GM12878 (cell line): ENCODE results near the gene PPP1R27. TPM values are rescaled to one million over a fixed set of nuclear protein-coding genes. Genes with fewer than 3 reads are reported as not detected.

Source experiments
- CHD2 ChIP-seq: IDR thresholded peaks from 2 replicates; pipeline ENCODE4 v1.6.1; 2011; ENCODE audit warnings: low read depth, low read length, improper control_type of control experiment, borderline replicate concordance
- EGR1 ChIP-seq, 2 experiments: IDR thresholded peaks; 1 replicate in 1 of 2; 2 replicates in 1 of 2; pipeline ENCODE4 v1.6.1; 2011 to 2012; ENCODE audit warnings: low read depth in 2 of 2, low read length in 2 of 2, borderline replicate concordance in 1 of 2, mild to moderate bottlenecking in 1 of 2, moderate library complexity in 1 of 2
- FOXM1 ChIP-seq: IDR thresholded peaks from 2 replicates; pipeline ENCODE4 v1.6.1; 2012; ENCODE audit warnings: low read depth, mild to moderate bottlenecking, inconsistent platforms, low read length, moderate library complexity
- GATAD2B ChIP-seq: fragments of 450-650 bp; conservative IDR thresholded peaks from 2 replicates; pipeline ENCODE4 v1.6.1; 2017; ENCODE audit warnings: low read depth, mild to moderate bottlenecking, moderate library complexity
- IKZF1 ChIP-seq: fragments of 450-650 bp; conservative IDR thresholded peaks from 2 replicates; pipeline ENCODE4 v1.6.1; 2017; ENCODE audit warnings: antibody characterized with exemption, mild to moderate bottlenecking
- MEF2A ChIP-seq: IDR thresholded peaks from 2 replicates; pipeline ENCODE4 v1.6.1; 2011; ENCODE audit warnings: low read depth, mild to moderate bottlenecking, low read length, moderate library complexity; ENCODE audit not compliant: insufficient read depth
- MXI1 ChIP-seq: fragments of 150-350 bp; IDR thresholded peaks from 2 replicates; pipeline ENCODE4 v1.6.1; 2011; ENCODE audit warnings: low read depth, mild to moderate bottlenecking, inconsistent platforms, low read length, improper control_type of control experiment
- NBN ChIP-seq: fragments of 450-650 bp; IDR thresholded peaks from 2 replicates; pipeline ENCODE4 v1.6.1; 2016
- NFXL1 ChIP-seq: fragments of 450-650 bp; IDR thresholded peaks from 2 replicates; pipeline ENCODE4 v1.6.1; 2017; ENCODE audit warnings: antibody characterized with exemption, mild to moderate bottlenecking, borderline replicate concordance
- POLR2AphosphoS5 ChIP-seq: IDR thresholded peaks from 2 replicates; pipeline ENCODE4 v1.6.1; 2011; ENCODE audit warnings: mild to moderate bottlenecking, low read length, inconsistent platforms
- RAD51 ChIP-seq: fragments of 450-650 bp; IDR thresholded peaks from 2 replicates; pipeline ENCODE4 v1.6.1; 2016; ENCODE audit warnings: moderate library complexity, mild to moderate bottlenecking, inconsistent platforms
- RB1 ChIP-seq: fragments of 450-650 bp; formaldehyde crosslinking; IDR thresholded peaks from 2 replicates; pipeline ENCODE4 v1.6.1; 2017; ENCODE audit warnings: mild to moderate bottlenecking, borderline replicate concordance
- SP1 ChIP-seq: IDR thresholded peaks from one replicate; pipeline ENCODE4 v1.6.1; 2011; ENCODE audit warnings: low read depth, low read length
- TCF3 ChIP-seq: IDR thresholded peaks from 2 replicates; pipeline ENCODE4 v1.6.1; 2012; ENCODE audit warnings: low read depth, mild to moderate bottlenecking, low read length, borderline replicate concordance; ENCODE audit not compliant: insufficient read depth
- YY1 ChIP-seq: IDR thresholded peaks from 2 replicates; pipeline ENCODE4 v1.6.1; 2011; ENCODE audit warnings: low read depth, mild to moderate bottlenecking, low read length
- polyA plus RNA-seq, 11 experiments: library from polyadenylated mRNA; depleted of rRNA in 4 of 11; unstranded in 6 of 11; stranded (reverse) in 5 of 11; fragments of >200 nt; fragmentation: Nextera tagmentation in 4 of 11; fragmentation: Illumina TruSeq in 1 of 11; extraction: Ambion mirVana in 4 of 11; extraction: Trizol in 1 of 11; gene quantifications; 1 replicate in 1 of 11; 2 replicates in 10 of 11; pipeline versions ENCODE4 v1.2.1 to v1.2.3, GENCODE V29; 2011 to 2016; ENCODE audit warnings: inconsistent platforms in 2 of 11, missing spikeins in 2 of 11, low read depth in 1 of 11
- total RNA-seq, 4 experiments: library from RNA; depleted of rRNA in 3 of 4; stranded (reverse); fragments of >200 nt in 3 of 4; fragmentation: Illumina TruSeq in 1 of 4; extraction: Trizol in 1 of 4; gene quantifications; 2 replicates each; pipeline versions ENCODE4 v1.2.1 to v1.2.3, GENCODE V29; 2013 to 2021
- TF ChIP-seq, protein P1 (sequence below): IDR thresholded peaks from 2 replicates; pipeline ENCODE4 v1.6.1; 2012; ENCODE audit warnings: improper control_type of control experiment, low read depth, low read length; ENCODE audit not compliant: insufficient replicate concordance
- TF ChIP-seq, protein P2 (sequence below), 3 experiments: IDR thresholded peaks in 2 of 3; conservative IDR thresholded peaks in 1 of 3; 2 replicates each; pipeline ENCODE4 v1.5.1; 2011; ENCODE audit warnings: low read depth in 3 of 3, low read length in 3 of 3, mild to moderate bottlenecking in 3 of 3, control low read depth in 2 of 3, moderate library complexity in 2 of 3, inconsistent platforms in 1 of 3, mixed read lengths in 1 of 3; ENCODE audit not compliant: control insufficient read depth in 2 of 3, insufficient read depth in 1 of 3; ENCODE audit errors: extremely low read depth in 1 of 3

PPP1R27 gene
- total and polyA plus RNA-seq, 10 of the 15 experiments (the other 5 are each of a cell fraction or from before 2014, with no cell fraction given): 0.17 to 1.6 (median 0.49) TPM; not detected in 3

GRCh38 chr17:81869221-81870130 is 34.6 kb upstream of the PPP1R27 start (continued):
- TF ChIP-seq SP1: no peak
- no peak for TF ChIP-seq RAD51
- no peak for TF ChIP-seq FOXM1
- no peak for TF ChIP-seq NFXL1
- 0 out of 2 replicates have a peak, but pooled peaks have one; percentile 31 for TF ChIP-seq MXI1
- TF ChIP-seq, protein P1, sequence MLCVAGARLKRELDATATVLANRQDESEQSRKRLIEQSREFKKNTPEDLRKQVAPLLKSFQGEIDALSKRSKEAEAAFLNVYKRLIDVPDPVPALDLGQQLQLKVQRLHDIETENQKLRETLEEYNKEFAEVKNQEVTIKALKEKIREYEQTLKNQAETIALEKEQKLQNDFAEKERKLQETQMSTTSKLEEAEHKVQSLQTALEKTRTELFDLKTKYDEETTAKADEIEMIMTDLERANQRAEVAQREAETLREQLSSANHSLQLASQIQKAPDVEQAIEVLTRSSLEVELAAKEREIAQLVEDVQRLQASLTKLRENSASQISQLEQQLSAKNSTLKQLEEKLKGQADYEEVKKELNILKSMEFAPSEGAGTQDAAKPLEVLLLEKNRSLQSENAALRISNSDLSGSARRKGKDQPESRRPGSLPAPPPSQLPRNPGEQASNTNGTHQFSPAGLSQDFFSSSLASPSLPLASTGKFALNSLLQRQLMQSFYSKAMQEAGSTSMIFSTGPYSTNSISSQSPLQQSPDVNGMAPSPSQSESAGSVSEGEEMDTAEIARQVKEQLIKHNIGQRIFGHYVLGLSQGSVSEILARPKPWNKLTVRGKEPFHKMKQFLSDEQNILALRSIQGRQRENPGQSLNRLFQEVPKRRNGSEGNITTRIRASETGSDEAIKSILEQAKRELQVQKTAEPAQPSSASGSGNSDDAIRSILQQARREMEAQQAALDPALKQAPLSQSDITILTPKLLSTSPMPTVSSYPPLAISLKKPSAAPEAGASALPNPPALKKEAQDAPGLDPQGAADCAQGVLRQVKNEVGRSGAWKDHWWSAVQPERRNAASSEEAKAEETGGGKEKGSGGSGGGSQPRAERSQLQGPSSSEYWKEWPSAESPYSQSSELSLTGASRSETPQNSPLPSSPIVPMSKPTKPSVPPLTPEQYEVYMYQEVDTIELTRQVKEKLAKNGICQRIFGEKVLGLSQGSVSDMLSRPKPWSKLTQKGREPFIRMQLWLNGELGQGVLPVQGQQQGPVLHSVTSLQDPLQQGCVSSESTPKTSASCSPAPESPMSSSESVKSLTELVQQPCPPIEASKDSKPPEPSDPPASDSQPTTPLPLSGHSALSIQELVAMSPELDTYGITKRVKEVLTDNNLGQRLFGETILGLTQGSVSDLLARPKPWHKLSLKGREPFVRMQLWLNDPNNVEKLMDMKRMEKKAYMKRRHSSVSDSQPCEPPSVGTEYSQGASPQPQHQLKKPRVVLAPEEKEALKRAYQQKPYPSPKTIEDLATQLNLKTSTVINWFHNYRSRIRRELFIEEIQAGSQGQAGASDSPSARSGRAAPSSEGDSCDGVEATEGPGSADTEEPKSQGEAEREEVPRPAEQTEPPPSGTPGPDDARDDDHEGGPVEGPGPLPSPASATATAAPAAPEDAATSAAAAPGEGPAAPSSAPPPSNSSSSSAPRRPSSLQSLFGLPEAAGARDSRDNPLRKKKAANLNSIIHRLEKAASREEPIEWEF: no peak
- 0 out of 2 replicates have a peak, but pooled peaks have one; percentile 45 for TF ChIP-seq YY1
- TF ChIP-seq, protein P2, sequence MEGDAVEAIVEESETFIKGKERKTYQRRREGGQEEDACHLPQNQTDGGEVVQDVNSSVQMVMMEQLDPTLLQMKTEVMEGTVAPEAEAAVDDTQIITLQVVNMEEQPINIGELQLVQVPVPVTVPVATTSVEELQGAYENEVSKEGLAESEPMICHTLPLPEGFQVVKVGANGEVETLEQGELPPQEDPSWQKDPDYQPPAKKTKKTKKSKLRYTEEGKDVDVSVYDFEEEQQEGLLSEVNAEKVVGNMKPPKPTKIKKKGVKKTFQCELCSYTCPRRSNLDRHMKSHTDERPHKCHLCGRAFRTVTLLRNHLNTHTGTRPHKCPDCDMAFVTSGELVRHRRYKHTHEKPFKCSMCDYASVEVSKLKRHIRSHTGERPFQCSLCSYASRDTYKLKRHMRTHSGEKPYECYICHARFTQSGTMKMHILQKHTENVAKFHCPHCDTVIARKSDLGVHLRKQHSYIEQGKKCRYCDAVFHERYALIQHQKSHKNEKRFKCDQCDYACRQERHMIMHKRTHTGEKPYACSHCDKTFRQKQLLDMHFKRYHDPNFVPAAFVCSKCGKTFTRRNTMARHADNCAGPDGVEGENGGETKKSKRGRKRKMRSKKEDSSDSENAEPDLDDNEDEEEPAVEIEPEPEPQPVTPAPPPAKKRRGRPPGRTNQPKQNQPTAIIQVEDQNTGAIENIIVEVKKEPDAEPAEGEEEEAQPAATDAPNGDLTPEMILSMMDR (IDR thresholded peaks at IDR 0.05 in 2 of 3, conservative IDR thresholded peaks at IDR 0.05 in 1 of 3; ENCODE audit: control insufficient read depth in 2 of 3, extremely low read depth in 1 of 3, insufficient read depth in 1 of 3, low read depth in 3 of 3, low read length in 3 of 3): peak; percentile 77 to 99 (median 89)
- TF ChIP-seq CHD2: 0 out of 2 replicates have a peak, but pooled peaks have one; percentile 21
- no peak; the same call in 1 of the 2 replicates for TF ChIP-seq RB1
- TF ChIP-seq EGR1 (IDR thresholded peaks at IDR 0.05; ENCODE audit: borderline replicate concordance in 1 of 2, low read depth in 2 of 2, low read length in 2 of 2): peak in 1 of 2 experiments; percentile 55; a peak in 2 of 3 replicates
- no peak for TF ChIP-seq IKZF1
- no peak for TF ChIP-seq MEF2A
- no peak for TF ChIP-seq NBN
- peak; percentile 23; the same call in 1 of the 2 replicates for TF ChIP-seq POLR2AphosphoS5
- TF ChIP-seq GATAD2B: peak; percentile 58
- 0 out of 2 replicates have a peak, but pooled peaks have one; percentile 13 for TF ChIP-seq TCF3
